ENCODE results near the gene HK1. TPM values are rescaled to one million over a fixed set of nuclear protein-coding genes. Genes with fewer than 3 reads are reported as not detected.

Gene HK1
- total RNA-seq, 1 experiment from 2014 or later, result 98.8 TPM

DNA sequence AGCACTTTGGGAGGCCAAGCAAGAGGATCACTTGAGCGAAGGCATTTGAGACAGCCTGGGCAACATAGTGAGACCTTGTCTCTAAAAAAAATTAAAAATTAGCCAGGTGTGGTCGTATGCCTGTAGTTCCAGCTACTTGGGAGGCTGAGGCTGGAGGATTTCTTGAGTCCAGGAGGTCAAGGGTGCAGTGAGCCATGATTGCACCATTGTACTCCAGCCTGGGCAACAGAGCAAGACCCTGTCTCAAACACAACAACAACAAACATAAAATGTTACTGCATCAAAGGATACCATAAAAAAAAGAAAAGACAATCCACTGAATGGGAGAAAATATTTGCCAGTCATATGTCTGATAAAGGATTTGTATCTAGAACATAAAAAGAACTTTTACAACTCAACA lies 77.9 kb downstream of the HK1 start:
- H2AK5ac ChIP-seq (ENCODE audit: insufficient read length, low read length), result no peak overlapping the region
- H2BK12ac ChIP-seq (ENCODE audit: insufficient read length, low read depth, low read length), result no peak overlapping the region
- H2BK5ac ChIP-seq (ENCODE audit: insufficient read length, low read length), result no peak overlapping the region
- no peak overlapping the region for H3K4me2 ChIP-seq (ENCODE audit: insufficient read depth, insufficient read length, low read length)
- H3K9ac ChIP-seq (ENCODE audit: extremely low read depth, insufficient read length, low read length), result no peak overlapping the region
- H3K4me1 Mint-ChIP-seq, result peaks cover 26 to 32% of the 10 kb centered on the region in 2 experiments
- no peak overlapping the region for H3K18ac ChIP-seq (ENCODE audit: insufficient read length, low read depth, low read length)
- no peaks in the 10 kb centered on the region for H3K23me2 ChIP-seq (ENCODE audit: insufficient read length, low read depth, low read length, poor library complexity, severe bottlenecking)
- no peak overlapping the region for H3K27ac Mint-ChIP-seq
- H3K14ac ChIP-seq (ENCODE audit: insufficient read depth, low read length), result no peak overlapping the region
- peaks cover 8% of the 10 kb centered on the region; the same call in 1 of the 2 replicates for H3K79me2 ChIP-seq (ENCODE audit: insufficient read depth, low read length)
- H2AFZ ChIP-seq (ENCODE audit: low read length), result no peak overlapping the region
- no CpG with 5 or more reads among the region's 2 CpGs for WGBS (ENCODE audit: extremely low coverage, insufficient read length, low lambda C conversion rate)
- no peak overlapping the region for H3K23ac ChIP-seq (ENCODE audit: insufficient read length, low read depth, low read length)
- H3K27me3 Mint-ChIP-seq (ENCODE audit: low read depth), result no peaks in the 10 kb centered on the region
- peaks cover 8% of the 10 kb centered on the region; the same call in 1 of the 2 replicates for H3K4me1 ChIP-seq (ENCODE audit: insufficient read depth, low read length)
- H3K9me3 ChIP-seq (ENCODE audit: control insufficient read depth, low read depth, low read length), result no peaks in the 10 kb centered on the region
- no peaks in the 10 kb centered on the region for H3K27me3 ChIP-seq (ENCODE audit: insufficient read depth, low read length)
- no peak overlapping the region for H3T11ph ChIP-seq (ENCODE audit: low read length)
- peaks cover 9 to 27% (median 9%) of the 10 kb centered on the region in 3 experiments; a peak in 6 of 7 replicates for H3K36me3 Mint-ChIP-seq (ENCODE audit: insufficient read depth in 1 of 3, low read depth in 3 of 3)
- TF ChIP-seq, protein P1, sequence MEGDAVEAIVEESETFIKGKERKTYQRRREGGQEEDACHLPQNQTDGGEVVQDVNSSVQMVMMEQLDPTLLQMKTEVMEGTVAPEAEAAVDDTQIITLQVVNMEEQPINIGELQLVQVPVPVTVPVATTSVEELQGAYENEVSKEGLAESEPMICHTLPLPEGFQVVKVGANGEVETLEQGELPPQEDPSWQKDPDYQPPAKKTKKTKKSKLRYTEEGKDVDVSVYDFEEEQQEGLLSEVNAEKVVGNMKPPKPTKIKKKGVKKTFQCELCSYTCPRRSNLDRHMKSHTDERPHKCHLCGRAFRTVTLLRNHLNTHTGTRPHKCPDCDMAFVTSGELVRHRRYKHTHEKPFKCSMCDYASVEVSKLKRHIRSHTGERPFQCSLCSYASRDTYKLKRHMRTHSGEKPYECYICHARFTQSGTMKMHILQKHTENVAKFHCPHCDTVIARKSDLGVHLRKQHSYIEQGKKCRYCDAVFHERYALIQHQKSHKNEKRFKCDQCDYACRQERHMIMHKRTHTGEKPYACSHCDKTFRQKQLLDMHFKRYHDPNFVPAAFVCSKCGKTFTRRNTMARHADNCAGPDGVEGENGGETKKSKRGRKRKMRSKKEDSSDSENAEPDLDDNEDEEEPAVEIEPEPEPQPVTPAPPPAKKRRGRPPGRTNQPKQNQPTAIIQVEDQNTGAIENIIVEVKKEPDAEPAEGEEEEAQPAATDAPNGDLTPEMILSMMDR (conservative IDR thresholded peaks at IDR 0.05), result no peak
- H2BK120ac ChIP-seq (ENCODE audit: low read depth, low read length, poor library complexity, severe bottlenecking), result no peak overlapping the region
- H3K9me3 Mint-ChIP-seq, result no peaks in the 10 kb centered on the region
- no peak overlapping the region for H3K27ac ChIP-seq (ENCODE audit: insufficient read length, low read depth, low read length)
- no peak overlapping the region for H4K5ac ChIP-seq (ENCODE audit: insufficient read length, low read depth, low read length)
- H4K20me1 ChIP-seq (ENCODE audit: control insufficient read depth, insufficient read depth, insufficient read length), result no peaks in the 10 kb centered on the region
- no peak overlapping the region for H2BK15ac ChIP-seq (ENCODE audit: low read depth, low read length)
- H2BK20ac ChIP-seq (ENCODE audit: low read depth, low read length, poor library complexity, severe bottlenecking), result no peak overlapping the region
- H3K79me1 ChIP-seq (ENCODE audit: insufficient read depth, low read depth, low read length, poor library complexity, severe bottlenecking), result peaks cover 12% of the 10 kb centered on the region
- H3K4me3 Mint-ChIP-seq, result no peak overlapping the region
- no peak overlapping the region for H4K8ac ChIP-seq (replicated peaks; ENCODE audit: insufficient read length, low read depth, low read length)
- no peak overlapping the region for H3K56ac ChIP-seq (ENCODE audit: insufficient read length, low read depth, low read length)
- DNase-seq, result no peak
- no peak overlapping the region for H4K91ac ChIP-seq (ENCODE audit: insufficient read length, low read depth, low read length)
- no peak overlapping the region for H3K4ac ChIP-seq (ENCODE audit: low read depth, low read length)

Data from H9 (cell line).